IMR-90 (cell line): ENCODE measurements around the gene DCHS2. TPM values are rescaled to one million over a fixed set of nuclear protein-coding genes. Genes with fewer than 3 reads are reported as not detected.

Experiments used
- ATAC-seq: fragments of 200-7000 bp; cut with Tn5 transposase; 2 replicates; pipeline ENCODE4 v1.9.1; 2020; ENCODE audit warnings: low read depth, mild to moderate bottlenecking, moderate library complexity
- BruUV-seq: library from RNA; stranded (reverse); fragments of 400-500 nt; replicated peaks from 2 replicates; lab custom pipeline; 2021; lab: Mats Ljungman, UMichigan
- CTCF ChIA-PET: fragments of 300-600 bp; formaldehyde crosslinking; extraction: SDS; loops from one replicate; lab custom pipeline; 2021; ENCODE audit warnings: antibody characterized with exemption; lab: Yijun Ruan, JAX
- POLR2A ChIA-PET: fragments of 300-600 bp; sonication (Branson Sonifier 250); formaldehyde crosslinking; loops from one replicate; lab custom pipeline; 2022; ENCODE audit warnings: antibody characterized with exemption; ENCODE audit not compliant: unreplicated experiment; lab: Charles Lee
- DNase-seq: peaks from one replicate; pipeline ENCODE4 v3.0.0; 2013
- H2AFZ ChIP-seq: replicated peaks from 2 replicates; pipeline ENCODE3; 2013; ENCODE audit warnings: low read length, mild to moderate bottlenecking; ENCODE audit not compliant: poor library complexity
- H2AK5ac ChIP-seq: 2 replicates; pipeline ENCODE4 v1.6.1; 2013; ENCODE audit warnings: low read depth, low read length, inconsistent platforms
- H2AK9ac ChIP-seq: replicated peaks from 2 replicates; pipeline ENCODE3; 2013; ENCODE audit warnings: mild to moderate bottlenecking, low read depth, low read length, moderate library complexity; ENCODE audit not compliant: poor library complexity
- H2BK120ac ChIP-seq: 2 replicates; pipeline ENCODE4 v1.6.1; 2013; ENCODE audit warnings: low read depth, low read length, inconsistent platforms
- H2BK15ac ChIP-seq: 3 replicates; pipeline ENCODE4 v1.6.1; 2013; ENCODE audit warnings: low read depth, low read length, inconsistent platforms
- H2BK20ac ChIP-seq: 2 replicates; pipeline ENCODE4 v1.6.1; 2013; ENCODE audit warnings: low read depth, mild to moderate bottlenecking, inconsistent platforms, low read length, moderate library complexity
- H2BK5ac ChIP-seq: 2 replicates; pipeline ENCODE4 v1.6.1; 2013; ENCODE audit warnings: mild to moderate bottlenecking, low read depth, low read length, inconsistent platforms; ENCODE audit not compliant: poor library complexity, severe bottlenecking
- H3K14ac ChIP-seq: replicated peaks from 2 replicates; pipeline ENCODE4 v1.6.1; 2013; ENCODE audit warnings: low read depth, low read length, inconsistent platforms
- H3K18ac ChIP-seq: 2 replicates; pipeline ENCODE4 v1.6.1; 2013; ENCODE audit warnings: low read depth, low read length, control low read depth
- H3K23ac ChIP-seq: 2 replicates; pipeline ENCODE4 v1.6.1; 2013; ENCODE audit warnings: low read depth, low read length, inconsistent platforms
- H3K27ac ChIP-seq: 2 replicates; pipeline ENCODE4 v1.5.1; 2013; ENCODE audit warnings: mild to moderate bottlenecking, control low read depth, low read length; ENCODE audit not compliant: insufficient read depth
- H3K27me3 ChIP-seq: 2 replicates; pipeline ENCODE4 v1.6.1; 2013; ENCODE audit warnings: low read length; ENCODE audit not compliant: control insufficient read depth, insufficient read depth
- H3K36me3 ChIP-seq: 2 replicates; pipeline ENCODE4 v1.6.1; 2013; ENCODE audit warnings: low read length, mixed read lengths; ENCODE audit not compliant: control insufficient read depth, insufficient read depth
- H3K4ac ChIP-seq: 2 replicates; pipeline ENCODE4 v1.6.1; 2013; ENCODE audit warnings: low read depth, low read length, inconsistent platforms
- H3K4me1 ChIP-seq: 2 replicates; pipeline ENCODE4 v1.6.1; 2013; ENCODE audit warnings: low read length, mixed read lengths; ENCODE audit not compliant: control insufficient read depth, insufficient read depth
- H3K4me2 ChIP-seq: 2 replicates; pipeline ENCODE4 v1.6.1; 2013; ENCODE audit warnings: low read depth, mild to moderate bottlenecking, control low read depth, low read length, moderate library complexity
- H3K4me3 ChIP-seq: 2 replicates; pipeline ENCODE4 v1.5.1; 2013; ENCODE audit warnings: low read depth, mild to moderate bottlenecking, control low read depth, low read length, moderate library complexity; ENCODE audit not compliant: insufficient read depth
- H3K56ac ChIP-seq: 2 replicates; pipeline ENCODE4 v1.6.1; 2013; ENCODE audit warnings: low read length, inconsistent platforms; ENCODE audit not compliant: insufficient read depth; ENCODE audit errors: extremely low read depth
- H3K79me1 ChIP-seq, 2 experiments: 2 replicates each; pipeline ENCODE4 v1.6.1; 2013; ENCODE audit warnings: low read length in 2 of 2, inconsistent platforms in 1 of 2, low read depth in 1 of 2
- H3K9ac ChIP-seq: 2 replicates; pipeline ENCODE4 v1.6.1; 2013; ENCODE audit warnings: low read depth, low read length, control low read depth
- H3K9me1 ChIP-seq: 2 replicates; pipeline ENCODE4 v1.6.1; 2013; ENCODE audit warnings: low read length, inconsistent platforms; ENCODE audit not compliant: insufficient read depth
- H3K9me3 ChIP-seq: 2 replicates; pipeline ENCODE4 v1.6.1; 2013; ENCODE audit warnings: low read length; ENCODE audit not compliant: control insufficient read depth, insufficient read depth
- H4K20me1 ChIP-seq: 2 replicates; pipeline ENCODE4 v1.6.1; 2013; ENCODE audit warnings: low read length, inconsistent platforms; ENCODE audit not compliant: insufficient read depth
- H4K5ac ChIP-seq: 2 replicates; pipeline ENCODE4 v1.6.1; 2013; ENCODE audit warnings: mild to moderate bottlenecking, low read depth, low read length, control low read depth
- H4K8ac ChIP-seq, 2 experiments: 2 replicates each; pipeline ENCODE4 v1.6.1; 2013; ENCODE audit warnings: low read depth in 2 of 2, low read length in 2 of 2, control low read depth in 1 of 2, inconsistent platforms in 1 of 2
- H4K91ac ChIP-seq: 2 replicates; pipeline ENCODE4 v1.6.1; 2013; ENCODE audit warnings: low read depth, low read length, inconsistent platforms; ENCODE audit not compliant: insufficient read depth
- BHLHE40 ChIP-seq: fragments of 150-350 bp; IDR thresholded peaks from 2 replicates; pipeline ENCODE4 v1.6.1; 2016; ENCODE audit warnings: mild to moderate bottlenecking, low read depth, low read length
- FOS ChIP-seq: fragments of 150-350 bp; IDR thresholded peaks from 2 replicates; pipeline ENCODE4 v1.6.1; 2016; ENCODE audit warnings: low read depth, low read length
- MXI1 ChIP-seq: IDR thresholded peaks from 2 replicates; pipeline ENCODE4 v1.6.1; 2012; ENCODE audit warnings: low read depth, mild to moderate bottlenecking, low read length, moderate library complexity, borderline replicate concordance
- POLR2A ChIP-seq: IDR thresholded peaks from 2 replicates; pipeline ENCODE4 v1.6.1; 2012; ENCODE audit warnings: mild to moderate bottlenecking, low read depth, low read length
- dilution Hi-C: fragments of 300-500 bp; cut with HindIII; formaldehyde crosslinking; loops from one replicate; pipeline ENCODE4 v1.14.3; 2018; ENCODE audit warnings: low sequenced_read_pairs; ENCODE audit not compliant: unreplicated experiment
- in situ Hi-C: fragments of 300-500 bp; cut with MboI; formaldehyde crosslinking; loops from 3 replicates; pipeline ENCODE4 v1.14.3; 2019; ENCODE audit warnings: low sequenced_read_pairs, inconsistent platforms, mixed read lengths
- intact Hi-C: fragments of 100-400 bp; cut with micrococcal nuclease; formaldehyde crosslinking; loops from 2 replicates; pipeline ENCODE4 v1.10.0; 2022
- polyA plus RNA-seq, 3 experiments: library from polyadenylated mRNA; depleted of rRNA; stranded (reverse); fragments of >200 nt; gene quantifications; 2 replicates each; pipeline ENCODE4 v1.2.3, GENCODE V29; 2012; ENCODE audit warnings: low replicate concordance in 1 of 3
- total RNA-seq: library from RNA; depleted of rRNA; stranded (reverse); fragments of >200 nt; gene quantifications from 2 replicates; pipeline ENCODE4 v1.2.3, GENCODE V29; 2012

DCHS2 gene
- total and polyA plus RNA-seq, 2 of the 4 experiments (the other 2 are of a cell fraction) = not detected

GRCh38 chr4:154354883-154355282 is 136.7 kb downstream of the DCHS2 start:
- Histone ChIP-seq H4K91ac (no peak overlapping the region), H3K4me2 (no peak overlapping the region), H2AFZ (no peak overlapping the region), H4K5ac (no peak overlapping the region), H2AK9ac (no peak overlapping the region), H3K9me3 (no peaks in the 10 kb centered on the region), H3K56ac (no peak overlapping the region), H3K36me3 (no peaks in the 10 kb centered on the region), H2AK5ac (no peak overlapping the region), H3K23ac (no peak overlapping the region), H3K27me3 (no peaks in the 10 kb centered on the region), H4K8ac (no peak overlapping the region), H2BK120ac (no peak overlapping the region), H2BK5ac (no peak overlapping the region), H3K9me1 (no peaks in the 10 kb centered on the region), H3K9ac (no peak overlapping the region), H3K79me1 (no peaks in the 10 kb centered on the region), H2BK20ac (no peak overlapping the region), H4K20me1 (no peaks in the 10 kb centered on the region), H3K4ac (no peak overlapping the region), H3K4me3 (no peak overlapping the region), H3K27ac (no peak overlapping the region), H3K4me1 (no peaks in the 10 kb centered on the region), H3K14ac (no peak overlapping the region), H2BK15ac (no peak overlapping the region), H3K18ac (no peak overlapping the region)
- in situ Hi-C loops = no loop called here
- no TSS peak for BruUV-seq
- no peak for ATAC-seq
- ChIA-PET CTCF (no interaction called here), POLR2A (no interaction called here)
- dilution Hi-C loops = no loop called here
- no peak for TF ChIP-seq FOS
- TF ChIP-seq POLR2A = no peak
- no peak for TF ChIP-seq MXI1
- no peak for TF ChIP-seq BHLHE40
- DNase-seq = no peak
- intact Hi-C loops = no loop called here
